Lung (tissue), 12 donors: ENCODE results near the gene KIF27. TPM values are rescaled to one million over a fixed set of nuclear protein-coding genes. Genes with fewer than 3 reads are reported as not detected.

ENCODE experiments used
- ATAC-seq: fragments of 200-7000 bp; cut with Tn5 transposase; one replicate; pipeline ENCODE4 v1.9.1; 2020; ENCODE audit warnings: moderate number of reproducible peaks; ENCODE audit not compliant: insufficient read depth, low FRiP score
- DNase-seq, 3 donors: peaks; one replicate each; pipeline ENCODE4 v3.0.0-alpha.2; 2013 to 2017
- H3K27ac ChIP-seq, 2 donors: one replicate each; pipeline ENCODE4 v1.5.1; 2013; ENCODE audit warnings: mild to moderate bottlenecking in 2 of 2, moderate library complexity in 2 of 2, control low read depth in 1 of 2, inconsistent platforms in 1 of 2, low read depth in 1 of 2, low read length in 1 of 2
- H3K27me3 ChIP-seq, 3 donors: one replicate each; pipeline ENCODE4 v1.5.1; 2013; ENCODE audit warnings: low read length in 2 of 3; ENCODE audit not compliant: control insufficient read depth in 3 of 3, insufficient read depth in 3 of 3
- H3K36me3 ChIP-seq, 4 donors: one replicate each; pipeline ENCODE4 v1.5.1; 2013; ENCODE audit warnings: low read length in 4 of 4, mild to moderate bottlenecking in 1 of 4, moderate library complexity in 1 of 4; ENCODE audit not compliant: control insufficient read depth in 4 of 4, insufficient read depth in 4 of 4
- H3K4me1 ChIP-seq, 5 donors: one replicate each; pipeline ENCODE4 v1.5.1; 2013; ENCODE audit warnings: low read length in 5 of 5, mild to moderate bottlenecking in 2 of 5, moderate library complexity in 1 of 5; ENCODE audit not compliant: control insufficient read depth in 5 of 5, insufficient read depth in 5 of 5
- H3K4me3 ChIP-seq: one replicate; pipeline ENCODE4 v1.5.1; 2013; ENCODE audit warnings: mild to moderate bottlenecking, control low read depth, moderate library complexity
- H3K9ac ChIP-seq, 2 donors: one replicate each; pipeline ENCODE4 v1.5.1; 2013; ENCODE audit warnings: low read length in 2 of 2, control low read depth in 1 of 2; ENCODE audit not compliant: insufficient read depth in 1 of 2
- H3K9me3 ChIP-seq, 4 donors: one replicate each; pipeline ENCODE4 v1.5.1; 2013; ENCODE audit warnings: low read length in 3 of 4, mild to moderate bottlenecking in 1 of 4, moderate library complexity in 1 of 4; ENCODE audit not compliant: control insufficient read depth in 4 of 4, insufficient read depth in 3 of 4
- WGBS, 2 donors: extraction: QIAGEN DNeasy Blood & Tissue Kit; methylation state at CpG; one replicate each; pipeline ENCODE4 v1.1.7; 2013; 5-methylcytosine and 5-hydroxymethylcytosine counted together
- polyA plus RNA-seq, 2 donors: library from polyadenylated mRNA; stranded (reverse); fragments of 200-250 nt; gene quantifications; one replicate each; pipeline ENCODE4 v1.2.1, GENCODE V29; 2013
- total RNA-seq, 2 donors: library from RNA; depleted of rRNA in 1 of 2; stranded (reverse); fragments of >200 nt in 1 of 2; gene quantifications; one replicate each; pipeline ENCODE4 v1.2.1, GENCODE V29; 2014 to 2021
- TF ChIP-seq, protein P1 (sequence below): IDR thresholded peaks from 2 replicates; pipeline ENCODE4 v1.5.1; 2012; ENCODE audit warnings: mild to moderate bottlenecking; ENCODE audit errors: control extremely low read depth, extremely low read depth
- donor health status: control.
- donor health status: control.
- donor health status: Bipolar disorder and iron deficiency.
- donor health status: healthy.
- donor health status: DM: yes; HTN: yes; CAD: no.

The KIF27 gene
- total and polyA plus RNA-seq, 4 donors: 1.6 to 24.6 (median 5.8) TPM

GRCh38 chr9:83962165-83962564 lies 40.9 kb upstream of the KIF27 start:
- Histone ChIP-seq H3K9ac (no peak overlapping the region), H3K27ac (no peak overlapping the region), H3K36me3 (peaks cover 0 to 5% (median 3%) of the 10 kb centered on the region in 4 donors), H3K9me3 (no peaks in the 10 kb centered on the region), H3K4me3 (no peak overlapping the region), H3K27me3 (no peaks in the 10 kb centered on the region), H3K4me1 (peaks cover 0 to 6% (median 2%) of the 10 kb centered on the region in 5 donors)
- WGBS, 2 donors: 58 to 68% methylated on average over 3 of the region's 3 CpGs
- DNase-seq (no peak), ATAC-seq (no peak)
- TF ChIP-seq, protein P1, sequence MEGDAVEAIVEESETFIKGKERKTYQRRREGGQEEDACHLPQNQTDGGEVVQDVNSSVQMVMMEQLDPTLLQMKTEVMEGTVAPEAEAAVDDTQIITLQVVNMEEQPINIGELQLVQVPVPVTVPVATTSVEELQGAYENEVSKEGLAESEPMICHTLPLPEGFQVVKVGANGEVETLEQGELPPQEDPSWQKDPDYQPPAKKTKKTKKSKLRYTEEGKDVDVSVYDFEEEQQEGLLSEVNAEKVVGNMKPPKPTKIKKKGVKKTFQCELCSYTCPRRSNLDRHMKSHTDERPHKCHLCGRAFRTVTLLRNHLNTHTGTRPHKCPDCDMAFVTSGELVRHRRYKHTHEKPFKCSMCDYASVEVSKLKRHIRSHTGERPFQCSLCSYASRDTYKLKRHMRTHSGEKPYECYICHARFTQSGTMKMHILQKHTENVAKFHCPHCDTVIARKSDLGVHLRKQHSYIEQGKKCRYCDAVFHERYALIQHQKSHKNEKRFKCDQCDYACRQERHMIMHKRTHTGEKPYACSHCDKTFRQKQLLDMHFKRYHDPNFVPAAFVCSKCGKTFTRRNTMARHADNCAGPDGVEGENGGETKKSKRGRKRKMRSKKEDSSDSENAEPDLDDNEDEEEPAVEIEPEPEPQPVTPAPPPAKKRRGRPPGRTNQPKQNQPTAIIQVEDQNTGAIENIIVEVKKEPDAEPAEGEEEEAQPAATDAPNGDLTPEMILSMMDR: no peak

DNA sequence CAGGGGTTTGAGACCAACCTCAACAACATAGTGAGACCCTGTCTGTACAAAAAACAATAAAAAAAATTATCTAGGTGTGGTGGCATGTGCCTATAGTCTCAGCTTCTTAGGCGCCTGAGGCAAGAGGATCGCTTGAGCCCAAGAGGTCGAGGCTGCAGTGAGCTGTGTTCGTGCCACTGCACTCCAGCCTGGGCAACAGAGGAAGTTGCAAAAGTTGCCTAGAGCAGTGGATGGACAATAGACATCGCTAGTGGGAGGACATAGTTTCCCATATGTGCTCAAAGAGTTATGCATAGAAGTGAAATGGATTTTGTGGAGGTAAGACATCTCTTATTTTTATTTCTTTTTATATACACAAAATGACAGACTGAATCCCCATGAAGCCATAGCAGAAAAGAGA lies 39.8 kb upstream of the KIF27 start:
- Histone ChIP-seq H3K36me3 (no peaks in the 10 kb centered on the region), H3K4me3 (no peak overlapping the region), H3K27me3 (no peaks in the 10 kb centered on the region), H3K27ac (no peak overlapping the region), H3K9ac (no peak overlapping the region), H3K4me1 (peaks cover 0 to 9% (median 4%) of the 10 kb centered on the region in 5 donors), H3K9me3 (no peaks in the 10 kb centered on the region)
- TF ChIP-seq, protein P1: no peak
- ATAC-seq: no peak
- 59 to 84% methylated on average over 5 of the region's 5 CpGs for WGBS, 2 donors
- DNase-seq: no peak

DNA sequence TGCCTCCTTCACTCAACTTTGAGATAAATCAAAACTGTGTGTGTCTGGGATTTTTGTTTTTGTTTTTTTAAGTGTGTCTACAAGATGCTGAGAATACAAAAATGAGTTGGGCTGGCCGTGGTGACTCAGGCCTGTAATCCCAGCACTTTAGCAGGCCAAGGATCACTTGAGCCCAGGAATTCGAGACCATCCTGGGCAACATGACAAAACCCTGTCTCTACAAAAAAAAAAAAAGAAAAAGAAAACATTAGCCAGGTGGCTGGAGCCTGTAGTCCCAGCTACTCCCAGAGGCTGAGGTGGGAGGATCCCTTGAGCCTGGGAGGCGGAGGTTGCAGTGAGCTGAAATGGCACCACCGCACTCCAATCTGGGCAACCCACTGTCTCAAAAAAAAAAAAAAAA lies 37.8 kb upstream of the KIF27 start:
- no peak for DNase-seq
- Histone ChIP-seq H3K36me3 (peaks cover 0 to under 1% (median 0%) of the 10 kb centered on the region in 4 donors), H3K27ac (no peak overlapping the region), H3K4me3 (no peak overlapping the region), H3K9ac (no peak overlapping the region), H3K9me3 (no peaks in the 10 kb centered on the region), H3K4me1 (peaks cover 0 to 15% (median 7%) of the 10 kb centered on the region in 5 donors), H3K27me3 (no peaks in the 10 kb centered on the region)
- WGBS, 2 donors: 75 to 89% methylated on average over 4 of the region's 4 CpGs
- TF ChIP-seq, protein P1: no peak
- no peak for ATAC-seq

DNA sequence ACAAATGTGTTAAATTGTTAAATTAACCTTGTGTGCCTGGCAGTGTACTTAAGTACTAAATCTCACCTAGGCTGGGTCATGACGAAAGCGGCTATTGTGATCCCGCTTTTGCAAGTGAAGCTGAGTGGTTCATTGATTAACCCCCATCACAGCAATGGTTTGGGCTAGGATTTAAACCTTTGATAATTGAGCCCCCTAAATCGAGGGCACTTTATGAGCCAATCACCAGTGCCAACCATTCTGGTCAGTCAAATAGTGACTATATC lies 35.9 kb upstream of the KIF27 start:
- peak overlapping the region; percentile 83 to 96 for H3K27ac ChIP-seq
- H3K9ac ChIP-seq: peak overlapping the region; percentile 70 to 87
- H3K4me3 ChIP-seq: peak overlapping the region; percentile 64
- no peak for ATAC-seq
- TF ChIP-seq, protein P1: no peak
- peaks cover 0 to 6% (median 2%) of the 10 kb centered on the region in 4 donors for H3K36me3 ChIP-seq
- DNase-seq: no peak
- H3K4me1 ChIP-seq: peaks cover 0 to 15% (median 7%) of the 10 kb centered on the region in 5 donors
- WGBS, 2 donors: 72 to 89% methylated on average over 4 of the region's 4 CpGs
- no peaks in the 10 kb centered on the region for H3K27me3 ChIP-seq
- H3K9me3 ChIP-seq: no peaks in the 10 kb centered on the region
